ENCODE data around the gene CD200. TPM values are rescaled to one million over a fixed set of nuclear protein-coding genes. Genes with fewer than 3 reads are reported as not detected.

CD200 gene
- total RNA-seq, 6 donors from 2014 or later = 2.4 to 9.9 (median 4.5) TPM

DNA sequence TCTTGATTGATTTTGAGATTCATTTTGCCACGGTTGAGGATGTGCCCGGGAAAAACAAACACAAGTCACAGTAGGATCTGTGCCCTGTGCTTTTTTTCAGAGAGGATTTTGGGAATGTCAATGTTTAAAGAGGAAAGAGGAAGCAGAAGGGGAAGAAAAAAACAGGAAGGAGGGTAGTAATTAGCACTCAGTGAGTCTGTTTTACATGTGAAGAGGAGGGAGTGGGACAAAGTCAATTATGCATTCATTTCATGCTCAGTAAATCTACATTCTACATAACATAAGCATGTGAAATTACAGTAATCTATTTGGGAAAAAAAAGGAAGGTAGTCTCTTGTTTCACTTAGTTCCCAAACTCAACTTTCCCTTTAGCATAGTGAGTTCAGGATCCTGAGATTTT, 18.3 kb upstream of the CD200 start:
- H3K36me3 ChIP-seq = no peaks in the 10 kb centered on the region
- no peaks in the 10 kb centered on the region for H3K27me3 ChIP-seq
- H3K27ac ChIP-seq = no peak overlapping the region
- WGBS, 2 donors = 47 to 55% methylated on average over 2 of the region's 2 CpGs
- no peak overlapping the region for H3K4me3 ChIP-seq
- DNase-seq (no peak), ATAC-seq (ENCODE audit: low FRiP score in 2 of 2) (no peak)
- H3K9me3 ChIP-seq = peaks cover 0 to 5% (median 0%) of the 10 kb centered on the region in 4 donors
- peaks cover 0 to 1% (median 0%) of the 10 kb centered on the region in 4 donors for H3K4me1 ChIP-seq
- TF ChIP-seq EP300 (IDR thresholded peaks at IDR 0.05) (no peak), POLR2AphosphoS5 (IDR thresholded peaks at IDR 0.05) (no peak), POLR2A (IDR thresholded peaks at IDR 0.05) (no peak)
- TF ChIP-seq, protein P1, sequence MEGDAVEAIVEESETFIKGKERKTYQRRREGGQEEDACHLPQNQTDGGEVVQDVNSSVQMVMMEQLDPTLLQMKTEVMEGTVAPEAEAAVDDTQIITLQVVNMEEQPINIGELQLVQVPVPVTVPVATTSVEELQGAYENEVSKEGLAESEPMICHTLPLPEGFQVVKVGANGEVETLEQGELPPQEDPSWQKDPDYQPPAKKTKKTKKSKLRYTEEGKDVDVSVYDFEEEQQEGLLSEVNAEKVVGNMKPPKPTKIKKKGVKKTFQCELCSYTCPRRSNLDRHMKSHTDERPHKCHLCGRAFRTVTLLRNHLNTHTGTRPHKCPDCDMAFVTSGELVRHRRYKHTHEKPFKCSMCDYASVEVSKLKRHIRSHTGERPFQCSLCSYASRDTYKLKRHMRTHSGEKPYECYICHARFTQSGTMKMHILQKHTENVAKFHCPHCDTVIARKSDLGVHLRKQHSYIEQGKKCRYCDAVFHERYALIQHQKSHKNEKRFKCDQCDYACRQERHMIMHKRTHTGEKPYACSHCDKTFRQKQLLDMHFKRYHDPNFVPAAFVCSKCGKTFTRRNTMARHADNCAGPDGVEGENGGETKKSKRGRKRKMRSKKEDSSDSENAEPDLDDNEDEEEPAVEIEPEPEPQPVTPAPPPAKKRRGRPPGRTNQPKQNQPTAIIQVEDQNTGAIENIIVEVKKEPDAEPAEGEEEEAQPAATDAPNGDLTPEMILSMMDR (IDR thresholded peaks at IDR 0.05) = no peak

DNA sequence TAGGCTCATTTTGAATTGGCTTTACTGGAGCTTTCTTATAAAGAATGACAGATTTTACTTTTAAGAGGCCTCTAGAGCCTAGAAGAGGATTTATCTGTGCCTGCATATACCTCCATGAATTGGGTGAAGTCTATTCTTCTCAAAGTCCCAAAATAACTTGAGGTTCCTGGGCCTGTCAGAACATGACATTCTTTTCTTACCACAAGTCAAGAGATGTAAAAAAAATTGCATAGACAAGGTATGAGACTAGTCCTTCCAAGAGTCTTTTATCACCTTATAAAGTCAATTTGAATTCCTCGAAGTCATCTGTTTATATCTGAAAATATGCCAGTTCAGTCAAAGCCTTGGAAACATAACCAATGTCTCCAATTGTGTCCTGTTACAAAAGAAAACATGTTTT, 17.2 kb upstream of the CD200 start:
- Histone ChIP-seq H3K4me3 (no peak overlapping the region), H3K36me3 (no peaks in the 10 kb centered on the region), H3K4me1 (peaks cover 0 to 4% (median 0%) of the 10 kb centered on the region in 4 donors), H3K27ac (no peak overlapping the region), H3K9me3 (peaks cover 0 to 5% (median 0%) of the 10 kb centered on the region in 4 donors), H3K27me3 (no peaks in the 10 kb centered on the region)
- no peak for DNase-seq
- no peak for ATAC-seq (ENCODE audit: low FRiP score in 2 of 2)
- no peak for TF ChIP-seq EP300 (IDR thresholded peaks at IDR 0.05)
- TF ChIP-seq POLR2A (IDR thresholded peaks at IDR 0.05) = no peak
- TF ChIP-seq POLR2AphosphoS5 (IDR thresholded peaks at IDR 0.05) = no peak
- TF ChIP-seq, protein P1 (IDR thresholded peaks at IDR 0.05) = no peak
- WGBS, 2 donors = 96 to 97% methylated on average over 1 of the region's 1 CpG

GRCh38 chr3:112319516-112320276, 13.3 kb upstream of the CD200 start:
- TF ChIP-seq EP300 (IDR thresholded peaks at IDR 0.05) = no peak
- TF ChIP-seq, protein P1 (IDR thresholded peaks at IDR 0.05) = no peak
- no peak for TF ChIP-seq POLR2A (IDR thresholded peaks at IDR 0.05)
- TF ChIP-seq POLR2AphosphoS5 (IDR thresholded peaks at IDR 0.05) = no peak
- Histone ChIP-seq H3K36me3 (no peaks in the 10 kb centered on the region), H3K4me3 (no peak overlapping the region), H3K27ac (no peak overlapping the region), H3K27me3 (no peaks in the 10 kb centered on the region), H3K4me1 (peaks cover 0 to 4% (median 0%) of the 10 kb centered on the region in 4 donors), H3K9me3 (peaks cover 0 to 5% (median 0%) of the 10 kb centered on the region in 4 donors)
- ATAC-seq (ENCODE audit: low FRiP score in 2 of 2) = no peak
- 49 to 51% methylated on average over 4 of the region's 4 CpGs for WGBS, 2 donors
- DNase-seq = no peak

GRCh38 chr3:112320691-112321090, 12.3 kb upstream of the CD200 start:
- DNase-seq (no peak), ATAC-seq (ENCODE audit: low FRiP score in 2 of 2) (no peak)
- Histone ChIP-seq H3K9me3 (peaks cover 0 to 5% (median 0%) of the 10 kb centered on the region in 4 donors), H3K4me1 (peaks cover 0 to 4% (median 0%) of the 10 kb centered on the region in 4 donors), H3K4me3 (no peak overlapping the region), H3K27me3 (no peaks in the 10 kb centered on the region), H3K36me3 (no peaks in the 10 kb centered on the region), H3K27ac (no peak overlapping the region)
- 65 to 88% methylated on average over 1 of the region's 1 CpG for WGBS, 2 donors
- no peak for TF ChIP-seq EP300 (IDR thresholded peaks at IDR 0.05)
- TF ChIP-seq POLR2A (IDR thresholded peaks at IDR 0.05) = no peak
- TF ChIP-seq, protein P1 (IDR thresholded peaks at IDR 0.05) = no peak
- no peak for TF ChIP-seq POLR2AphosphoS5 (IDR thresholded peaks at IDR 0.05)
